ENCODE data around the gene ITGB3. TPM values are rescaled to one million over a fixed set of nuclear protein-coding genes. Genes with fewer than 3 reads are reported as not detected.

The ITGB3 gene
- total RNA-seq = not detected

DNA sequence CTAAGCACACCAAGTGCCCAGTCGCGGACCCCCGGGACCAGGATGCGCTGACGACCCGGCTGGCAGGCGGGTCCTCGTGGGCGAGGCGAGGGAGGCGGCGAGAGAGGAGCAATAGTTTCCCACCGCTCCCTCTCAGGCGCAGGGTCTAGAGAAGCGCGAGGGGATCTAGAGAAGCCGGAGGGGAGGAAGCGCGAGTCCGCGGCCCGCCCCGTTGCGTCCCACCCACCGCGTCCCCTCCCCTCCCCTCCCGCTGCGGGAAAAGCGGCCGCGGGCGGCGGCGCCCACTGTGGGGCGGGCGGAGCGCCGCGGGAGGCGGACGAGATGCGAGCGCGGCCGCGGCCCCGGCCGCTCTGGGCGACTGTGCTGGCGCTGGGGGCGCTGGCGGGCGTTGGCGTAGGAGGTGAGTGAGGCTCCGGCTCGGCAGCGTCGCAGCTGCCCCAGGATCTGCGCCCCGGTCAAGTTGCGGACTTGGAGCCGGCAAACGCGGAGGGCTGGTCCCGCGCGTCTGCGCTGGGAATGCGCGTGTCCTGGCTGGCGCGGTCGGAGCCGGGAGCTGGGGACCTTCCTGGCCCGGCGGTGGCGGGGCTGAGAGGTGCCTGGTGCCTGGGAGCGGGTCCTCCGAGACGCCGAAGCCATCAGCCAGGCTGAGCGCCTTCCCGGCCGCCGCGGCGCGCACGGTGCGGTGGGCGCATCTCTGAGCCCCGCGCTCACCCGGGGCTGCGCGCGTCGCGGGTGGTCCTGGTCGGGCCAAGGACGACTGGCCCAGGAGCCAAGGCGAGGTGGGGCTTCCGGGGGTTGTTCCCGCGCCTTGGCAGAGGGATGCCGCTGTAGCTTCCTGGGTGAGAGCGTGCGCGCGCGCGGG lies at the start of gene ITGB3:
Gene ITGB3, plus strand, starts transcription at position 287 of the 862 bp plus-strand sequence. Its CDS starts 35 bp downstream, at position 322.
- ChIA-PET CTCF (interaction anchor here (1.1 kb wide), 1 partner anchor 24 kb away, joined by 3 read pairs; no protein-coding TSS in a partner anchor), POLR2A (no interaction called here)
- Mint-ChIP-seq H3K4me1 (ENCODE audit: low read depth) (peaks cover 4% of the 10 kb centered on the region), H3K36me3 (ENCODE audit: low read depth) (no peaks in the 10 kb centered on the region), H3K9me3 (no peaks in the 10 kb centered on the region), H3K27ac (no peak within 1 kb of the TSS), H3K4me3 (peak within 1 kb of the TSS; percentile 69), H3K27me3 (peaks cover 57% of the 10 kb centered on the region)
- intact Hi-C loops (cut with micrococcal nuclease) = no loop called here
- DNase-seq = peak; percentile 74
- TF ChIP-seq, protein P1, sequence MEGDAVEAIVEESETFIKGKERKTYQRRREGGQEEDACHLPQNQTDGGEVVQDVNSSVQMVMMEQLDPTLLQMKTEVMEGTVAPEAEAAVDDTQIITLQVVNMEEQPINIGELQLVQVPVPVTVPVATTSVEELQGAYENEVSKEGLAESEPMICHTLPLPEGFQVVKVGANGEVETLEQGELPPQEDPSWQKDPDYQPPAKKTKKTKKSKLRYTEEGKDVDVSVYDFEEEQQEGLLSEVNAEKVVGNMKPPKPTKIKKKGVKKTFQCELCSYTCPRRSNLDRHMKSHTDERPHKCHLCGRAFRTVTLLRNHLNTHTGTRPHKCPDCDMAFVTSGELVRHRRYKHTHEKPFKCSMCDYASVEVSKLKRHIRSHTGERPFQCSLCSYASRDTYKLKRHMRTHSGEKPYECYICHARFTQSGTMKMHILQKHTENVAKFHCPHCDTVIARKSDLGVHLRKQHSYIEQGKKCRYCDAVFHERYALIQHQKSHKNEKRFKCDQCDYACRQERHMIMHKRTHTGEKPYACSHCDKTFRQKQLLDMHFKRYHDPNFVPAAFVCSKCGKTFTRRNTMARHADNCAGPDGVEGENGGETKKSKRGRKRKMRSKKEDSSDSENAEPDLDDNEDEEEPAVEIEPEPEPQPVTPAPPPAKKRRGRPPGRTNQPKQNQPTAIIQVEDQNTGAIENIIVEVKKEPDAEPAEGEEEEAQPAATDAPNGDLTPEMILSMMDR (IDR thresholded peaks at IDR 0.05) = peak; percentile 33
- peak; percentile 93 for ATAC-seq

DNA sequence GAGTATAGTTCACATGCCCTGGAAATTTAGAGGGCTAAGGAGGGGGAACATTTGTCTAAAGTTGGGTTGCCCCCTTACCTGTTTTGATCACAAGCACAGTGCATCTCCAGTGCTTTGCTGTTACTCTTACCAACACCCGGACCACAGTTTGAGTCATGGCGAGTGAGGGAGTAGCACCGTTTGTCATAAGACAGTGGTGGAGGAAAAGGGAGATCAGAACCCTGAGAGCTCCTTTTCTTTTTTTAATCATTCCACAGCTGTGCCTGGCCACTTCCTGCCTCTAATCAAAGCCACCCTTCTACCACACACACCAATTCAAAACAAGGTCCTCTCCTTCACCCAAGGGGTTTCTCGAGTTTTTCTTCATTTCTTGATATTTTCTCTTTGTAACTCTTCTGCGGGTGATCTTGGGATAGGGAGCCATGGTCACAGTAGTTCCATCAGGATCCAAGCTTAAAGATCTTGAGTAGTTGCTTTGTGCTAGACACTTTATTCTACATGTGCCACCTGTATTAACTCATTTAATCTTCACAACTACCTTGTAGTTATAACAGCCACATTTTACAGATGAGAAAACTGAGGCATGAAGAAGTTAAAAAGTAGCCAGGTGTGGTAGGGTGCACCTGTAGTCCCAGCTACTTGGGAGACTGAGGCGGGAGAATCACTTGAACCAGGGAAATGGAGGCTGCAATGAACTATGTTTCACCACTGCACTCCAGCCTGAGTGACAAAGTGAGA lies 49.5 kb upstream of the ITGB3 start:
- TF ChIP-seq, protein P1 (IDR thresholded peaks at IDR 0.05) = no peak
- ChIA-PET CTCF (interaction anchor here (1.5 kb wide), 1 partner anchor 25 kb away, joined by 4 read pairs; no protein-coding TSS in a partner anchor), POLR2A (interaction anchor here (1.2 to 1.6 kb wide), 2 partner anchors 15 to 16 kb away, joined by 5 to 11 read pairs; partner anchors contain the start of gene CDC27)
- intact Hi-C loops (cut with micrococcal nuclease) = no loop called here
- Mint-ChIP-seq H3K27me3 (no peaks in the 10 kb centered on the region), H3K4me1 (ENCODE audit: low read depth) (peaks cover 56% of the 10 kb centered on the region), H3K27ac (peak overlapping the region; percentile 92), H3K4me3 (peak overlapping the region; percentile 41), H3K36me3 (ENCODE audit: low read depth) (no peaks in the 10 kb centered on the region), H3K9me3 (no peaks in the 10 kb centered on the region)
- DNase-seq = peak; percentile 86
- peak; percentile 77 for ATAC-seq

DNA sequence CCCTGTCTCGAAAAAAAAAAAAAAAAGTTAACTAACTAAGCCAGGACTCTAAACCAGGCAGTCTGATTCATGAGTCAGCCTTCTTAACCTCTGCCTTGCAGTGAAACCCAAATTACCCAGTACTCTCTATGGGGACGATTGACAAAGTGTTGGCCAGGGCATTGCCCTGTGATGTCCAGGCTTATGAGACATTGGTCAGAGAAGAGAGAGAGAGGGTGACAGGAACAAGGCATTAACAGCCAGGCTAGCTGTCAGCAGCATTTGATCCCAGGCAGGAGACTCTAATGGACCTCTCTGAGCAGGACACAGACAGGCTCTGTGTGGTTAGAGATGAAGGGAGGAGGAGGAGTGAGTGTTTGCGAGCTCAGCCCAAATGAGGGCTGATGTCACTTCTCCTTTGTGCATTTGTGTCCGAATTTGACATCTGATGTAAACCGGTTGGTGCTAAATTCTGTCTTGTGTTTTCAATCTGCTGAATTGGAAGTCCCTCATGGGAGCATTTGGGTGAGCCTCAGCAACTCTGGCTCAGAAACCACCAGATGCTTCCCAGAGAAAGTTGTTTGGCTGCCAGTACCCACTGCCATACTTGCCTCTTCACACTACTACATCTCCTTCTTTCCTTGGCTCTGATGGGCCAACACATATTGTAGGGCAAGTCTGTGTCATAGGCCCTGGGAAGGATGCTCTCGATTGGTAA lies 48.8 kb upstream of the ITGB3 start:
- peaks cover 54% of the 10 kb centered on the region for H3K4me1 Mint-ChIP-seq (ENCODE audit: low read depth)
- TF ChIP-seq, protein P1 (IDR thresholded peaks at IDR 0.05) = no peak
- CTCF ChIA-PET = interaction anchor here (1.5 to 2.0 kb wide), 2 partner anchors 15 to 25 kb away, joined by 4 to 6 read pairs; no protein-coding TSS in a partner anchor

DNA sequence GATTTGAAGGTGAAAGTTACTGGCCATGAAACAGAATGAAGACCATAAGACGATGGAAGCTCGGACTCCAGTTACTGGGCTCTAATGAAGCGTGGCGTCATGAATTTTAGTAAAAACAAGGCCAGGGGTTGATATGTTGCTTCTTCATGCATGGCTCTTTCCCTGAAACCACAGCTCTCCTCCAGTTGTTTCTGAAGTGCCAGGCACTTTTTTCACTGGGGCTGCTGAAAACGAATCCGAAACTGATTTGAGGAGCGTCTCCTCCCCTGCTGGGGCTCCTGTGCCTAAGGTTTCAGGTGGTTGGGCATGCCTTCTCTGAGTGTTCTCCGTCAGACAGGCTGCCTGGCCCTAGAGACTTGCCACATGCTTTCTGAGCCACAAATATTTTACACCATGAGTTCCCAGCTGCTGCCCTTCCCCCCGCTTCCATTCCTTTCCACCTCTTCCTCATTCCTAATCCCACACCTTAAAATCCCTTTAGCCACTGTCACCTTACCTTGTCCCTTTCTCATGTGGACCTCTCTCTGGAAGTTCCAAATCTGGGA lies 48.1 kb upstream of the ITGB3 start:
- ATAC-seq (peak; percentile 52), DNase-seq (peak; percentile 78)
- Mint-ChIP-seq H3K36me3 (ENCODE audit: low read depth) (no peaks in the 10 kb centered on the region), H3K27ac (peak overlapping the region; percentile 92), H3K27me3 (no peaks in the 10 kb centered on the region), H3K9me3 (no peaks in the 10 kb centered on the region), H3K4me1 (ENCODE audit: low read depth) (peaks cover 48% of the 10 kb centered on the region), H3K4me3 (peak overlapping the region; percentile 49)
- TF ChIP-seq, protein P1 (IDR thresholded peaks at IDR 0.05) = no peak
- ChIA-PET POLR2A (interaction anchor here (3.0 kb wide), 1 partner anchor 14 kb away, joined by 14 read pairs; no protein-coding TSS in a partner anchor), CTCF (interaction anchor here (0.8 to 2.0 kb wide), 4 partner anchors 14 to 24 kb away, joined by 3 to 6 read pairs (median 4); partner anchors contain the start of gene CDC27)
- intact Hi-C loops (cut with micrococcal nuclease) = no loop called here

More for the DNA sequence above, 48.8 kb upstream of the ITGB3 start:
- Mint-ChIP-seq H3K27ac (peak overlapping the region; percentile 92), H3K27me3 (no peaks in the 10 kb centered on the region), H3K4me3 (peak overlapping the region; percentile 49), H3K36me3 (ENCODE audit: low read depth) (no peaks in the 10 kb centered on the region), H3K9me3 (no peaks in the 10 kb centered on the region)
- intact Hi-C loops (cut with micrococcal nuclease) = no loop called here
- peak; percentile 42 for DNase-seq
- ATAC-seq = peak; percentile 71
- POLR2A ChIA-PET = interaction anchor here (1.2 to 3.0 kb wide), 3 partner anchors 15 kb away, joined by 5 to 14 read pairs (median 11); partner anchors contain the start of gene CDC27

Data from activated CD8-positive, alpha-beta T cell treated with anti-CD3 and anti-CD28 coated beads for 36 hours (primary cell).